GM12872 (cell line): ENCODE measurements around the gene CDH4.

ENCODE experiments used
- CTCF ChIP-seq: IDR thresholded peaks from 3 replicates; pipeline ENCODE4 v1.5.1; 2011; ENCODE audit warnings: low read depth, mild to moderate bottlenecking, low read length, moderate library complexity; ENCODE audit not compliant: insufficient read depth

The CDH4 gene

GRCh38 chr20:61608275-61609085 lies 356.4 kb downstream of the CDH4 start:
- no peak for TF ChIP-seq CTCF

- no peak for TF ChIP-seq CTCF
These were observed 357.4 kb downstream of the CDH4 start for GRCh38 chr20:61609461-61609860.

GRCh38 chr20:61611401-61612180 lies 359.5 kb downstream of the CDH4 start:
- TF ChIP-seq CTCF = no peak

- TF ChIP-seq CTCF = no peak
These were observed 362.1 kb downstream of the CDH4 start for GRCh38 chr20:61613917-61614705.

GRCh38 chr20:61614706-61615100 lies 362.6 kb downstream of the CDH4 start:
- no peak for TF ChIP-seq CTCF

GRCh38 chr20:61615806-61616205 lies 363.7 kb downstream of the CDH4 start:
- no peak for TF ChIP-seq CTCF

GRCh38 chr20:61619751-61620150 lies 367.7 kb downstream of the CDH4 start:
- TF ChIP-seq CTCF = no peak
